ENCODE results near the gene CEP250.

CEP250 gene

DNA sequence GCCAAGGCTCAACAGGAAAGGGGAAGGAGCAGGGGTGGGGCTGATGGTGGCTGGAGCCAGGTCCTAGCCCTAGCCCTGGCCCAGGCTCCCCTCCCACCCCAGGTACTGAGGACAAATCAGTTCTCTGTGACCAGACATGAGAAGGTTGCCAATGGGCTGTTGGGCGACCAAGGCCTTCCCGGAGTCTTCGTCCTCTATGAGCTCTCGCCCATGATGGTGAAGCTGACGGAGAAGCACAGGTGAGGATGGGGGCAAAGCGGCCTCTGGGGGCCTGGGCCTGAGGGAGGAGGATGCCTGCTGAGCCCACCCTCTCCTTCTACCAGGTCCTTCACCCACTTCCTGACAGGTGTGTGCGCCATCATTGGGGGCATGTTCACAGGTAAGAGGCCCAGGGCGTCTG, 101.5 kb downstream of the CEP250 start:
- TF ChIP-seq, protein P1, sequence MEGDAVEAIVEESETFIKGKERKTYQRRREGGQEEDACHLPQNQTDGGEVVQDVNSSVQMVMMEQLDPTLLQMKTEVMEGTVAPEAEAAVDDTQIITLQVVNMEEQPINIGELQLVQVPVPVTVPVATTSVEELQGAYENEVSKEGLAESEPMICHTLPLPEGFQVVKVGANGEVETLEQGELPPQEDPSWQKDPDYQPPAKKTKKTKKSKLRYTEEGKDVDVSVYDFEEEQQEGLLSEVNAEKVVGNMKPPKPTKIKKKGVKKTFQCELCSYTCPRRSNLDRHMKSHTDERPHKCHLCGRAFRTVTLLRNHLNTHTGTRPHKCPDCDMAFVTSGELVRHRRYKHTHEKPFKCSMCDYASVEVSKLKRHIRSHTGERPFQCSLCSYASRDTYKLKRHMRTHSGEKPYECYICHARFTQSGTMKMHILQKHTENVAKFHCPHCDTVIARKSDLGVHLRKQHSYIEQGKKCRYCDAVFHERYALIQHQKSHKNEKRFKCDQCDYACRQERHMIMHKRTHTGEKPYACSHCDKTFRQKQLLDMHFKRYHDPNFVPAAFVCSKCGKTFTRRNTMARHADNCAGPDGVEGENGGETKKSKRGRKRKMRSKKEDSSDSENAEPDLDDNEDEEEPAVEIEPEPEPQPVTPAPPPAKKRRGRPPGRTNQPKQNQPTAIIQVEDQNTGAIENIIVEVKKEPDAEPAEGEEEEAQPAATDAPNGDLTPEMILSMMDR (IDR thresholded peaks at IDR 0.05), result no peak
- no peak for TF ChIP-seq ZFX (IDR thresholded peaks at IDR 0.05; ENCODE audit: borderline replicate concordance)
- H3K27ac ChIP-seq, result no peak overlapping the region

DNA sequence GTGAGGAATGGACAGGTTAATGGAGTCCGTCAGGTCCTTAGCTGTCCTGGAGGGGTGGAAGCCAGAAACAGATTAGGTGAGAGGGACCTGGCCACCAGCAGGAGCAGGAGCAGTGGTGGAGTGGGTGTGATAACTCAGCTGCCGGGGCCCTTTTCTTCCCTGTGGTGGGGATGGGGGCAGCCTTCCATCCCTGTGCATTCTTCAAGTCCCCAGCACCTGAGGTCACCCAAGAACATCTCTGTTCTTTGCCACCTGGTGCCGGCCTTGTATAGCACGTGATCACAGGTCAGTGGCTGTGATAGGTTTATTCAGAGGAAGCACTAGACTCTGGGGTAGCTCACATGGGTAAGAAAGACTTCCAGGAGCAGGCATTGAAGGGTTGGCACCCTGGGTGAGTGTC, 103.1 kb downstream of the CEP250 start:
- TF ChIP-seq, protein P1 (IDR thresholded peaks at IDR 0.05), result no peak
- TF ChIP-seq ZFX (IDR thresholded peaks at IDR 0.05; ENCODE audit: borderline replicate concordance), result no peak
- no peak overlapping the region for H3K27ac ChIP-seq

DNA sequence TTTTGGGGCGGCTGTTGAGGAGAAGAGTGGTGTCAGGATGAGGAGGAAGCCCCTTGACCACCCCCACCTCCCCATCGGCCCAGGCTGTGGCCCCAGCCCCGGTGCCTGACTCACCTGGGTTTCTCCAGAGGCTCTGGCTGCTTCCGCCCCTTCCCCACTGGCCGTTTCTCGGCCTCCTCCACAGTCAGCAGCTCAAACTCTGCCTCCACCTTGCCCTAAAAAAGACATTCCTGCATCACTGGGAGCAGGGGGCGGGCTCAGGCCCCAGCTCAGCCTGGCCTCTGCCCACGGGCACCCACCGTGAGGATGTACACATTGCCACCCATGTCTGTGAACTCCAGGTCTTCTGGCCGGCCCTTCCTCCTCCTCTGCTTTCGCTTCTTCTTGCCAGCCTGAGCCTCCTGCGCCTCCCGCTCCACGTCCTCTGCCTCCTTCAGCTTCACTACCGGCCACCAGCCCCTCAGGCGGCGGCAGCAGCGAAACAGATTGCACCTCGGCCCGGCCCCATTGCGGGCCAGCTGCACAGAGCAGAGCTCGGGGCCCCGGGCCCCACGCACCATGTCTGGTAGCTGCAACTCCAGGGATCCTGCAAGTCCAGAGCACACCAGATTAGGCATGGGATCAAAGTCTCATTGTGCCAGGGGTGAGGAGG, 103.8 kb downstream of the CEP250 start:
- TF ChIP-seq, protein P1 (IDR thresholded peaks at IDR 0.05), result no peak
- no peak for TF ChIP-seq ZFX (IDR thresholded peaks at IDR 0.05; ENCODE audit: borderline replicate concordance)
- no peak overlapping the region for H3K27ac ChIP-seq

DNA sequence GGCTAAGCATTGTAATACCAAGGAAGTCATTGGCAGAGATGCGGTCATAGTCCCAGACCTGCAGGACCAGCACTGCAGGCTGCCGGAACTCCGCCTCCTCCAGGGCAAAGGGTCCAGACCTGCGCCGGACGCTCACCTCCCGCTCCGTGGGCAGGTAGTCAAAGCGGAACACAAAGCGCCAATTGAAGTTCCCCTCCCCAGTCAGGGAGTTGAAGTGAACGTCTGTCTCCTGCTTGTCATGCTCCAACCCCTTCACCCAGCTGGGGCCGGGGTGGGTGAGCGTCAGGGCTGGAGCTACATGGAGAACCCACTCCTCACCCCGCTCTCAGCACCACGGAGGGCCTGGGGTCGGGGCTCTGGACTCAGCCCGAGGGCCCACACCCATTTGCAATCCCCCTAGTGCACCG, 104.7 kb downstream of the CEP250 start:
- no peak overlapping the region for H3K27ac ChIP-seq
- TF ChIP-seq ZFX (IDR thresholded peaks at IDR 0.05; ENCODE audit: borderline replicate concordance), result no peak
- TF ChIP-seq, protein P1 (IDR thresholded peaks at IDR 0.05), result no peak

DNA sequence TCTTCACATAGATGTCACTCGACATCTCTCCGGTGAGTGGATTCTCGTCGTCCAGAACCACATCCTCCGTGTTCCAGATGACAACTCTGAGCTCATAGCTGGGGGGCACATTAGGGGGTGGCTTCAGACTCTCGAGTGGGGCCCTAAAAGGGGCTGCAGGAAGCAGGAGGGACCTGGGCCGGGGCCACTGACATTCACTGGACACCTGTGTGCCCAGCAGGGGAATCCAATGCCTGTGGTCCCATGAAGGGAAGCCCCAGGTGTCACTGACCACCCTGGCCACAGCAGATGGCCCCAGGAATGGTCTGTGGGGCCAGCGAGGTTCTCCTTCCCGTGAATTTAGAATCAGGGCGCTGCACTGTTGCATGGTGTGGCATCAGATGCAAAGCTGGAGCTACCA, 105.1 kb downstream of the CEP250 start:
- no peak overlapping the region for H3K27ac ChIP-seq
- TF ChIP-seq ZFX (IDR thresholded peaks at IDR 0.05; ENCODE audit: borderline replicate concordance), result no peak
- TF ChIP-seq, protein P1 (IDR thresholded peaks at IDR 0.05), result no peak

DNA sequence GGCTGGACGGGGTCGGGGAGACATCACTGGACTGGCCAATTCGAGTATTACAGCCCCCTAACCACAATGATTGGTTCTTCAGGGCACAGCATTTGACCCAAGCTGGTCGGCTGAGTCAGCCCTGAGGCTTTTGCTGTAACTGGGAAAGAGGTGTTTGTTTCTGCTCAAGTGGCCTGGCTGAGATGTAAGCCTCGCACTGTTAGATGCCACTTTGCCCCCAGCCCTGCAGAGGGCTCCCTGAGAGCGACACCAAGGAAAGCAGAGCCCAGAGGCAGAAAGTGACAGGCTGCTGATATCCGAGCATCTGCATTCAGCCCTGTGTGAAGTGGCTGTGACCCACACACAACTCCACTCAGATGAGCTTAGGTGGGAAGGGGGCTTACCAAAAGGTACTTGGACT, 105.9 kb downstream of the CEP250 start:
- TF ChIP-seq, protein P1 (IDR thresholded peaks at IDR 0.05), result peak; percentile 20
- no peak for TF ChIP-seq ZFX (IDR thresholded peaks at IDR 0.05; ENCODE audit: borderline replicate concordance)
- no peak overlapping the region for H3K27ac ChIP-seq

DNA sequence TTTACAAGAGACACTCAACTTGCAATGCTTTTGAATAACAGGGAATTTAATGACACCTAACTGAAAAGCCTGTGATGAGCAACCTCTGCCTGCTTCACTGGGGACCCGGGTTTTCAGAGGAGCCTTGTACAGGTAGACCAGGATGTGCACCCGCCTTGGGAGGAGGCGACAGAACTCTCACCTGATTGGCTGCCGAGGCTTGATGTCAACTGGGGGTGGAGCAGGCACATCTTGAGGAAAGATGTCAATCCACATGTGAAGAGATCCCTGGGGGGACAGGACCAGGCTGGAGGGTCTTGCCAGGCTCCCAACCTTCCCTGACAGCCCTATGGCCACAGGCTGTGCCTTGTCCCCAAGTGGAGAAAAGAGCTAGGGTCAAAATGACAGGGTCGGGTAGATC, 106.3 kb downstream of the CEP250 start:
- TF ChIP-seq ZFX (IDR thresholded peaks at IDR 0.05; ENCODE audit: borderline replicate concordance), result no peak
- TF ChIP-seq, protein P1 (IDR thresholded peaks at IDR 0.05), result peak; percentile 4; the same call in 1 of the 2 replicates
- no peak overlapping the region for H3K27ac ChIP-seq

All from 22Rv1 (cell line).